SK-N-SH treated with all-trans-retinoic acid at 6 μM for 48 hours (cell line): ENCODE results near the gene DLG2.
"Not testable (repeated sequence)": the region's sequence is repeated elsewhere in the genome, so short reads cannot be mapped to it uniquely, and the experiment has no call there.

ENCODE experiments used
- ATAC-seq: fragments of 200-7000 bp; cut with Tn5 transposase; 3 replicates; pipeline ENCODE4 v1.9.1; 2020; ENCODE audit warnings: mild to moderate bottlenecking, moderate library complexity
- ARNTL ChIP-seq: fragments of 450-650 bp; formaldehyde crosslinking; IDR thresholded peaks from 2 replicates; pipeline ENCODE4 v1.5.0; 2020; ENCODE audit warnings: low read depth, mild to moderate bottlenecking, moderate library complexity, borderline replicate concordance
- BACH2 ChIP-seq: fragments of 250-450 bp; sonication (Bioruptor Pico); IDR thresholded peaks from 2 replicates; pipeline ENCODE4 v1.9.0; 2021; ENCODE audit warnings: mild to moderate bottlenecking, borderline replicate concordance
- CSDC2 ChIP-seq: fragments of 250-450 bp; sonication (Bioruptor Pico); IDR thresholded peaks from 2 replicates; pipeline ENCODE4 v1.5.0; 2020; ENCODE audit warnings: mild to moderate bottlenecking, moderate library complexity
- CSRNP3 ChIP-seq: fragments of 250-450 bp; sonication (Bioruptor Pico); IDR thresholded peaks from 2 replicates; pipeline ENCODE4 v1.5.1; 2021; ENCODE audit warnings: mild to moderate bottlenecking, moderate library complexity
- ESRRG ChIP-seq: fragments of 250-450 bp; sonication (Bioruptor Pico); IDR thresholded peaks from 2 replicates; pipeline ENCODE4 v1.6.1; 2021; ENCODE audit warnings: mild to moderate bottlenecking
- GLIS3 ChIP-seq: fragments of 250-450 bp; sonication (Bioruptor Pico); IDR thresholded peaks from 2 replicates; pipeline ENCODE4 v1.5.0; 2020; ENCODE audit warnings: mild to moderate bottlenecking, moderate library complexity
- ISL1 ChIP-seq: fragments of 250-450 bp; sonication (Bioruptor Pico); IDR thresholded peaks from 2 replicates; pipeline ENCODE4 v2.1.2; 2022; ENCODE audit warnings: mild to moderate bottlenecking, moderate library complexity
- OSR1 ChIP-seq: fragments of 250-450 bp; sonication (Bioruptor Pico); IDR thresholded peaks from 2 replicates; pipeline ENCODE4 v1.8.0; 2022; ENCODE audit warnings: moderate library complexity, mild to moderate bottlenecking, inconsistent platforms
- PPARA ChIP-seq: fragments of 250-450 bp; sonication (Bioruptor Pico); IDR thresholded peaks from 2 replicates; pipeline ENCODE4 v1.5.0; 2020; ENCODE audit warnings: mild to moderate bottlenecking, borderline replicate concordance
- RARB ChIP-seq: fragments of 250-450 bp; sonication (Bioruptor Pico); IDR thresholded peaks from 2 replicates; pipeline ENCODE4 v1.8.0; 2021; ENCODE audit warnings: mild to moderate bottlenecking, moderate library complexity
- SNAI2 ChIP-seq: fragments of 250-450 bp; sonication (Bioruptor Pico); IDR thresholded peaks from 2 replicates; pipeline ENCODE4 v1.5.0; 2020; ENCODE audit warnings: mild to moderate bottlenecking, moderate library complexity
- TCF4 ChIP-seq: fragments of 250-450 bp; sonication (Bioruptor Pico); IDR thresholded peaks from 2 replicates; pipeline ENCODE4 v1.8.0; 2021; ENCODE audit warnings: mild to moderate bottlenecking, moderate library complexity, borderline replicate concordance
- TOX ChIP-seq: fragments of 250-450 bp; sonication (Bioruptor Pico); IDR thresholded peaks from 2 replicates; pipeline ENCODE4 v1.8.0; 2021; ENCODE audit warnings: mild to moderate bottlenecking, moderate library complexity, borderline replicate concordance
- TSHZ2 ChIP-seq: fragments of 250-450 bp; sonication (Bioruptor Pico); IDR thresholded peaks from 2 replicates; pipeline ENCODE4 v1.5.0; 2020; ENCODE audit warnings: mild to moderate bottlenecking, moderate library complexity
- ZC3H10 ChIP-seq: fragments of 250-450 bp; sonication (Bioruptor Pico); IDR thresholded peaks from 2 replicates; pipeline ENCODE4 v1.5.1; 2021; ENCODE audit warnings: mild to moderate bottlenecking, moderate library complexity
- ZFP3 ChIP-seq: fragments of 250-450 bp; sonication (Bioruptor Pico); IDR thresholded peaks from 2 replicates; pipeline ENCODE4 v1.5.0; 2020; ENCODE audit warnings: mild to moderate bottlenecking, moderate library complexity
- ZNF565 ChIP-seq: fragments of 450-650 bp; formaldehyde crosslinking; conservative IDR thresholded peaks from 2 replicates; pipeline ENCODE4 v1.5.0; 2020; ENCODE audit warnings: low read depth, mild to moderate bottlenecking, moderate library complexity
- ZNF70 ChIP-seq: fragments of 450-650 bp; formaldehyde crosslinking; IDR thresholded peaks from 2 replicates; pipeline ENCODE4 v1.5.0; 2020; ENCODE audit warnings: mild to moderate bottlenecking, moderate library complexity
- ZNF8 ChIP-seq: fragments of 450-650 bp; formaldehyde crosslinking; IDR thresholded peaks from 2 replicates; pipeline ENCODE4 v1.5.0; 2020; ENCODE audit warnings: mild to moderate bottlenecking, moderate library complexity
- TF ChIP-seq, protein P1 (sequence below): fragments of 250-450 bp; sonication (Bioruptor Pico); IDR thresholded peaks from 2 replicates; pipeline ENCODE4 v1.8.0; 2020; ENCODE audit warnings: mild to moderate bottlenecking, moderate library complexity, borderline replicate concordance
- TF ChIP-seq, protein P2 (sequence below): fragments of 250-450 bp; sonication (Bioruptor Pico); IDR thresholded peaks from 2 replicates; pipeline ENCODE4 v1.5.1; 2020; ENCODE audit warnings: low read depth, mild to moderate bottlenecking, moderate library complexity
- TF ChIP-seq, protein P3 (sequence below): fragments of 250-450 bp; sonication (Bioruptor Pico); IDR thresholded peaks from 2 replicates; pipeline ENCODE4 v1.8.0; 2021; ENCODE audit warnings: low read depth, mild to moderate bottlenecking, moderate library complexity, borderline replicate concordance

The DLG2 gene

GRCh38 chr11:84316866-84317555, 1310.1 kb downstream of the DLG2 start:
- ATAC-seq, result peak; percentile 86
- TF ChIP-seq, protein P1, sequence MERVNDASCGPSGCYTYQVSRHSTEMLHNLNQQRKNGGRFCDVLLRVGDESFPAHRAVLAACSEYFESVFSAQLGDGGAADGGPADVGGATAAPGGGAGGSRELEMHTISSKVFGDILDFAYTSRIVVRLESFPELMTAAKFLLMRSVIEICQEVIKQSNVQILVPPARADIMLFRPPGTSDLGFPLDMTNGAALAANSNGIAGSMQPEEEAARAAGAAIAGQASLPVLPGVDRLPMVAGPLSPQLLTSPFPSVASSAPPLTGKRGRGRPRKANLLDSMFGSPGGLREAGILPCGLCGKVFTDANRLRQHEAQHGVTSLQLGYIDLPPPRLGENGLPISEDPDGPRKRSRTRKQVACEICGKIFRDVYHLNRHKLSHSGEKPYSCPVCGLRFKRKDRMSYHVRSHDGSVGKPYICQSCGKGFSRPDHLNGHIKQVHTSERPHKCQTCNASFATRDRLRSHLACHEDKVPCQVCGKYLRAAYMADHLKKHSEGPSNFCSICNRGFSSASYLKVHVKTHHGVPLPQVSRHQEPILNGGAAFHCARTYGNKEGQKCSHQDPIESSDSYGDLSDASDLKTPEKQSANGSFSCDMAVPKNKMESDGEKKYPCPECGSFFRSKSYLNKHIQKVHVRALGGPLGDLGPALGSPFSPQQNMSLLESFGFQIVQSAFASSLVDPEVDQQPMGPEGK, result no peak
- TF ChIP-seq, protein P2, sequence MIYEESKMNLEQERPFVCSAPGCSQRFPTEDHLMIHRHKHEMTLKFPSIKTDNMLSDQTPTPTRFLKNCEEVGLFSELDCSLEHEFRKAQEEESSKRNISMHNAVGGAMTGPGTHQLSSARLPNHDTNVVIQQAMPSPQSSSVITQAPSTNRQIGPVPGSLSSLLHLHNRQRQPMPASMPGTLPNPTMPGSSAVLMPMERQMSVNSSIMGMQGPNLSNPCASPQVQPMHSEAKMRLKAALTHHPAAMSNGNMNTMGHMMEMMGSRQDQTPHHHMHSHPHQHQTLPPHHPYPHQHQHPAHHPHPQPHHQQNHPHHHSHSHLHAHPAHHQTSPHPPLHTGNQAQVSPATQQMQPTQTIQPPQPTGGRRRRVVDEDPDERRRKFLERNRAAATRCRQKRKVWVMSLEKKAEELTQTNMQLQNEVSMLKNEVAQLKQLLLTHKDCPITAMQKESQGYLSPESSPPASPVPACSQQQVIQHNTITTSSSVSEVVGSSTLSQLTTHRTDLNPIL (CRISPR knock-in tag), result no peak
- TF ChIP-seq TCF4 (CRISPR knock-in tag) (no peak), RARB (CRISPR knock-in tag) (no peak), ISL1 (CRISPR knock-in tag) (no peak), GLIS3 (no peak), SNAI2 (CRISPR knock-in tag) (no peak), ZNF8 (CRISPR knock-in tag) (no peak), BACH2 (CRISPR knock-in tag) (no peak), OSR1 (no peak), CSRNP3 (CRISPR knock-in tag) (no peak), ZNF565 (CRISPR knock-in tag) (no peak), CSDC2 (CRISPR knock-in tag) (no peak), ZFP3 (no peak), PPARA (CRISPR knock-in tag) (no peak), ZNF70 (no peak), TOX (CRISPR knock-in tag) (no peak), ESRRG (CRISPR knock-in tag) (no peak), ZC3H10 (CRISPR knock-in tag) (no peak)
- TF ChIP-seq, protein P3, sequence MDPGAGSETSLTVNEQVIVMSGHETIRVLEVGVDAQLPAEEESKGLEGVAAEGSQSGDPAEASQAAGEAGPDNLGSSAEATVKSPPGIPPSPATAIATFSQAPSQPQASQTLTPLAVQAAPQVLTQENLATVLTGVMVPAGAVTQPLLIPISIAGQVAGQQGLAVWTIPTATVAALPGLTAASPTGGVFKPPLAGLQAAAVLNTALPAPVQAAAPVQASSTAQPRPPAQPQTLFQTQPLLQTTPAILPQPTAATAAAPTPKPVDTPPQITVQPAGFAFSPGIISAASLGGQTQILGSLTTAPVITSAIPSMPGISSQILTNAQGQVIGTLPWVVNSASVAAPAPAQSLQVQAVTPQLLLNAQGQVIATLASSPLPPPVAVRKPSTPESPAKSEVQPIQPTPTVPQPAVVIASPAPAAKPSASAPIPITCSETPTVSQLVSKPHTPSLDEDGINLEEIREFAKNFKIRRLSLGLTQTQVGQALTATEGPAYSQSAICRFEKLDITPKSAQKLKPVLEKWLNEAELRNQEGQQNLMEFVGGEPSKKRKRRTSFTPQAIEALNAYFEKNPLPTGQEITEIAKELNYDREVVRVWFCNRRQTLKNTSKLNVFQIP (CRISPR knock-in tag), result no peak

- no peak for TF ChIP-seq ARNTL (CRISPR knock-in tag)
- no peak for TF ChIP-seq CSDC2 (CRISPR knock-in tag)
- TF ChIP-seq, all 23 proteins: peak for 0
- no peak for ATAC-seq
Measured at GRCh38 chr11:84313830-84314359, 1313.2 kb downstream of the DLG2 start.

GRCh38 chr11:84310268-84310667, 1316.9 kb downstream of the DLG2 start:
- TF ChIP-seq GLIS3, result no peak
- no peak for TF ChIP-seq TSHZ2 (CRISPR knock-in tag)
- no peak for TF ChIP-seq PPARA (CRISPR knock-in tag)
- ATAC-seq, result no peak

- ATAC-seq, result not testable (repeated sequence)
Measured at GRCh38 chr11:84308491-84308890, 1318.7 kb downstream of the DLG2 start.
